K562 (cell line): Measurements from ENCODE around the gene MAML1. TPM values are rescaled to one million over a fixed set of nuclear protein-coding genes. Genes with fewer than 3 reads are reported as not detected.

Experiments
- ARID3A ChIP-seq: IDR thresholded peaks from 2 replicates; pipeline ENCODE4 v1.6.1; 2012; ENCODE audit warnings: low read depth, low read length, improper control_type of control experiment, borderline replicate concordance
- ARID3B ChIP-seq: fragments of 250-450 bp; sonication (Bioruptor Pico); IDR thresholded peaks from 2 replicates; pipeline ENCODE4 v1.4.0; 2020; ENCODE audit warnings: borderline replicate concordance
- CBX2 ChIP-seq: fragments of 200-600 bp; sonication (generic); IDR thresholded peaks from one replicate; pipeline ENCODE4 v1.6.1; 2012; ENCODE audit warnings: mild to moderate bottlenecking, low read length, inconsistent platforms; ENCODE audit not compliant: insufficient read depth, poor library complexity, severe bottlenecking
- CBX8 ChIP-seq: fragments of 200-600 bp; sonication (generic); IDR thresholded peaks from 2 replicates; pipeline ENCODE4 v1.6.1; 2012; ENCODE audit warnings: borderline replicate concordance, mixed run types, low read depth, mild to moderate bottlenecking, moderate library complexity, mixed read lengths, low read length, control low read depth, inconsistent platforms; ENCODE audit not compliant: poor library complexity, severe bottlenecking; ENCODE audit errors: extremely low read depth
- GATAD2A ChIP-seq: fragments of 450-650 bp; IDR thresholded peaks from 2 replicates; pipeline ENCODE4 v1.6.1; 2017
- MAFF ChIP-seq: IDR thresholded peaks from 2 replicates; pipeline ENCODE4 v1.6.1; 2012; ENCODE audit warnings: low read length, improper control_type of control experiment
- MEIS2 ChIP-seq: fragments of 450-650 bp; IDR thresholded peaks from 2 replicates; pipeline ENCODE4 v1.6.1; 2014; ENCODE audit warnings: mild to moderate bottlenecking; ENCODE audit not compliant: partially characterized antibody
- NFIX ChIP-seq: fragments of 250-450 bp; sonication (Bioruptor Pico); IDR thresholded peaks from 2 replicates; pipeline ENCODE4 v1.4.0; 2020; ENCODE audit warnings: low read depth, mild to moderate bottlenecking, moderate library complexity
- NR2C1 ChIP-seq, 2 experiments: fragments of 450-650 bp; IDR thresholded peaks; 2 replicates each; pipeline ENCODE4 v1.6.1; 2017; ENCODE audit warnings: mild to moderate bottlenecking in 2 of 2, antibody characterized with exemption in 1 of 2, inconsistent platforms in 1 of 2, missing compliant biosample characterization in 1 of 2, missing genetic modification characterization in 1 of 2
- PTTG1 ChIP-seq: fragments of 450-650 bp; IDR thresholded peaks from 2 replicates; pipeline ENCODE4 v1.6.1; 2016; ENCODE audit warnings: low read depth, mild to moderate bottlenecking, missing genetic modification characterization, missing compliant biosample characterization
- SMARCE1 ChIP-seq: fragments of 450-650 bp; IDR thresholded peaks from 2 replicates; pipeline ENCODE4 v1.7.1; 2016; ENCODE audit warnings: mild to moderate bottlenecking
- ZNF384 ChIP-seq: IDR thresholded peaks from 2 replicates; pipeline ENCODE4 v1.6.1; 2012; ENCODE audit warnings: low read depth, low read length, improper control_type of control experiment
- ZNF436 ChIP-seq: fragments of 250-450, 450-650 bp; sonication (Bioruptor Pico); formaldehyde crosslinking; IDR thresholded peaks from 2 replicates; pipeline ENCODE4 v1.7.0; 2020; ENCODE audit warnings: mild to moderate bottlenecking
- polyA plus RNA-seq, 8 experiments: library from polyadenylated mRNA; depleted of rRNA in 4 of 8; stranded (reverse) in 5 of 8; unstranded in 3 of 8; fragments of >200 nt; fragmentation: Nextera tagmentation in 2 of 8; fragmentation: Illumina TruSeq in 1 of 8; extraction: Ambion mirVana in 2 of 8; extraction: Trizol in 1 of 8; gene quantifications; 2 replicates each; pipeline versions ENCODE4 v1.2.1 to v1.2.3, GENCODE V29; 2011 to 2014; ENCODE audit warnings: inconsistent platforms in 1 of 8, missing spikeins in 1 of 8
- total RNA-seq, 7 experiments: library from RNA; depleted of rRNA in 6 of 7; stranded (reverse); fragments of >200 nt in 6 of 7; fragmentation: Illumina TruSeq in 2 of 7; extraction: Trizol in 2 of 7; gene quantifications; 2 replicates each; pipeline versions ENCODE4 v1.2.1 to v1.2.3, GENCODE V29; 2011 to 2021; ENCODE audit warnings: low replicate concordance in 1 of 7

MAML1 gene
- total and polyA plus RNA-seq, 9 of the 15 experiments (the other 6 are each of a cell fraction or from before 2014, with no cell fraction given): 0.32 to 18.4 (median 7.0) TPM

- no peak for TF ChIP-seq ZNF436 (CRISPR knock-in tag)
- TF ChIP-seq GATAD2A: 0 out of 2 replicates have a peak, but pooled peaks have one; percentile 58
- no peak for TF ChIP-seq MEIS2
- TF ChIP-seq ARID3B: no peak
- TF ChIP-seq ZNF384: peak; percentile 71
- TF ChIP-seq ARID3A: no peak
- TF ChIP-seq PTTG1 (tag): no peak
- no peak for TF ChIP-seq MAFF
- TF ChIP-seq CBX8: no peak
- no peak for TF ChIP-seq SMARCE1
- no peak for TF ChIP-seq CBX2
- TF ChIP-seq NR2C1 (IDR thresholded peaks at IDR 0.05): no peak
- TF ChIP-seq NR2C1 (tag; IDR thresholded peaks at IDR 0.05): no peak
- TF ChIP-seq NFIX (CRISPR knock-in tag): no peak
These were observed 88.9 kb downstream of the MAML1 start (continued) for GRCh38 chr5:179821298-179822058.
